DMS153 (cell line): ENCODE results near the gene BCL7A.
"Not testable (repeated sequence)": the region's sequence is repeated elsewhere in the genome, so short reads cannot be mapped to it uniquely, and the experiment has no call there.

Experiments used
- DNase-seq: peaks from one replicate; lab custom pipeline; 2025; lab: John Stamatoyannopoulos, UW

Gene BCL7A

GRCh38 chr12:122056406-122056805 lies 34.7 kb downstream of the BCL7A start:
- DNase-seq, result not testable (repeated sequence)

- DNase-seq, result no peak
Observed at GRCh38 chr12:122057007-122057735, 35.5 kb downstream of the BCL7A start.

- DNase-seq, result no peak
Observed at GRCh38 chr12:122057769-122058168, 36.1 kb downstream of the BCL7A start.

- DNase-seq, result no peak
Observed at GRCh38 chr12:122058549-122059149, 37.0 kb downstream of the BCL7A start.

- DNase-seq, result no peak
Observed at GRCh38 chr12:122059203-122059960, 37.7 kb downstream of the BCL7A start.

GRCh38 chr12:122060081-122060501 lies 38.4 kb downstream of the BCL7A start:
- no peak for DNase-seq

- no peak for DNase-seq
Observed at GRCh38 chr12:122061253-122061652, 39.6 kb downstream of the BCL7A start.

GRCh38 chr12:122062832-122063693 lies 41.4 kb downstream of the BCL7A start:
- peak; percentile 48 for DNase-seq

GRCh38 chr12:122063694-122064024 lies 42.0 kb downstream of the BCL7A start:
- no peak for DNase-seq

- DNase-seq, result peak; percentile 98
Observed at GRCh38 chr12:122064025-122064777, 42.5 kb downstream of the BCL7A start.

- peak; percentile 48 for DNase-seq
Observed at GRCh38 chr12:122064780-122065588, 43.3 kb downstream of the BCL7A start.

- DNase-seq, result no peak
Observed at GRCh38 chr12:122067548-122067947, 45.9 kb downstream of the BCL7A start.

GRCh38 chr12:122067966-122068365 lies 46.3 kb downstream of the BCL7A start:
- DNase-seq, result no peak

- DNase-seq, result no peak
Observed at GRCh38 chr12:122072031-122072970, 50.6 kb downstream of the BCL7A start.

GRCh38 chr12:122073815-122074214 lies 52.1 kb downstream of the BCL7A start:
- no peak for DNase-seq

- DNase-seq, result no peak
Observed at GRCh38 chr12:122076743-122077495, 55.2 kb downstream of the BCL7A start.

- DNase-seq, result peak; percentile 90
Observed at GRCh38 chr12:122078141-122079032, 56.7 kb downstream of the BCL7A start, which contains the start of gene MLXIP. MLXIP (plus strand) TSS chr12:122078756; CDS start chr12:122078854, 98 bp downstream.
